H1 (cell line): ENCODE data around the gene GNAL. TPM values are rescaled to one million over a fixed set of nuclear protein-coding genes. Genes with fewer than 3 reads are reported as not detected.

ENCODE experiments used
- CTCF ChIA-PET: fragments of 300-600 bp; sonication (Branson Sonifier 250); formaldehyde crosslinking; loops from one replicate; lab custom pipeline; 2021; ENCODE audit not compliant: partially characterized antibody; lab: Charles Lee
- POLR2A ChIA-PET: fragments of 300-600 bp; sonication (Branson Sonifier 250); formaldehyde crosslinking; loops from one replicate; lab custom pipeline; 2021; ENCODE audit warnings: inconsistent platforms; ENCODE audit not compliant: partially characterized antibody; lab: Charles Lee
- DNase-seq, 2 experiments: peaks; one replicate each; pipeline versions ENCODE4 v3.0.0 to v3.0.0-alpha.2; 2010 to 2022; ENCODE audit warnings: low spot score in 2 of 2, low read depth in 1 of 2, mixed read lengths in 1 of 2
- FAIRE-seq: peaks from 2 replicates; lab custom pipeline; 2011; peaks lifted over from hg19 to GRCh38; lab: Jason Lieb, UNC
- H2AFZ ChIP-seq: 2 replicates; pipeline ENCODE4 v1.8.1; 2012; ENCODE audit warnings: low read length, inconsistent platforms
- H2AK5ac ChIP-seq: 2 replicates; pipeline ENCODE4 v1.6.1; 2013; ENCODE audit warnings: low read depth, low read length
- H2BK120ac ChIP-seq: replicated peaks from 2 replicates; pipeline ENCODE3; 2013; ENCODE audit warnings: low read depth, low read length, inconsistent platforms
- H2BK12ac ChIP-seq: 2 replicates; pipeline ENCODE4 v1.6.1; 2013; ENCODE audit warnings: low read depth, low read length
- H2BK15ac ChIP-seq: 2 replicates; pipeline ENCODE4 v1.6.1; 2013; ENCODE audit warnings: low read length
- H2BK20ac ChIP-seq: 2 replicates; pipeline ENCODE4 v1.6.1; 2013; ENCODE audit warnings: low read length
- H2BK5ac ChIP-seq: 2 replicates; pipeline ENCODE4 v1.6.1; 2013; ENCODE audit warnings: low read depth, low read length
- H3K14ac ChIP-seq: 2 replicates; pipeline ENCODE4 v1.6.1; 2013; ENCODE audit warnings: inconsistent platforms; ENCODE audit not compliant: insufficient read length
- H3K18ac ChIP-seq: 2 replicates; pipeline ENCODE4 v1.6.1; 2013; ENCODE audit warnings: low read length; ENCODE audit errors: extremely low read depth
- H3K23ac ChIP-seq: 2 replicates; pipeline ENCODE4 v1.6.1; 2013; ENCODE audit warnings: inconsistent platforms; ENCODE audit not compliant: insufficient read length
- H3K23me2 ChIP-seq: 2 replicates; pipeline ENCODE4 v1.6.1; 2013; ENCODE audit warnings: low read depth, low read length
- H3K27ac ChIP-seq: 2 replicates; pipeline ENCODE4 v1.6.1; 2011; ENCODE audit warnings: low read depth, low read length, inconsistent platforms
- H3K27me3 ChIP-seq, 4 experiments: replicated peaks in 1 of 4; 1 replicate in 1 of 4; 2 replicates in 3 of 4; pipeline versions ENCODE4 v1.6.1 to v1.8.1; 2011 to 2013; ENCODE audit warnings: low read length in 3 of 4, mild to moderate bottlenecking in 3 of 4, inconsistent platforms in 2 of 4, mixed read lengths in 2 of 4, moderate library complexity in 1 of 4; ENCODE audit not compliant: control insufficient read depth in 3 of 4, insufficient read depth in 3 of 4; ENCODE audit errors: extremely low read depth in 1 of 4
- H3K36me3 ChIP-seq, 4 experiments: 2 replicates each; pipeline versions ENCODE4 v1.6.1 to v1.8.1; 2011 to 2013; ENCODE audit warnings: mild to moderate bottlenecking in 4 of 4, low read length in 3 of 4, moderate library complexity in 2 of 4, control low read depth in 1 of 4, inconsistent platforms in 1 of 4; ENCODE audit not compliant: insufficient read depth in 4 of 4, control insufficient read depth in 2 of 4
- H3K4ac ChIP-seq: replicated peaks from 2 replicates; pipeline ENCODE3; 2013; ENCODE audit warnings: low read length, low read depth, mixed read lengths, inconsistent platforms; ENCODE audit not compliant: insufficient read length
- H3K4me1 ChIP-seq, 4 experiments: replicated peaks in 1 of 4; 1 replicate in 1 of 4; 2 replicates in 3 of 4; pipeline versions ENCODE4 v1.6.1 to v1.8.1; 2011 to 2013; ENCODE audit warnings: low read length in 3 of 4, inconsistent platforms in 2 of 4, mixed read lengths in 1 of 4; ENCODE audit not compliant: insufficient read depth in 4 of 4, control insufficient read depth in 3 of 4
- H3K4me2 ChIP-seq, 2 experiments: 2 replicates each; pipeline versions ENCODE4 v1.6.1 to v1.8.1; 2011 to 2013; ENCODE audit warnings: low read depth in 2 of 2, low read length in 2 of 2, control low read depth in 1 of 2, inconsistent platforms in 1 of 2, mild to moderate bottlenecking in 1 of 2; ENCODE audit not compliant: insufficient read depth in 1 of 2
- H3K4me3 ChIP-seq, 4 experiments: fragments of 200-600, 300-600 bp in 1 of 4; sonication (generic), shearing (Covaris generic), sonication (Bioruptor Twin) in 1 of 4; 2 replicates each; pipeline versions ENCODE4 v1.5.1 to v1.8.1; 2011 to 2016; ENCODE audit warnings: low read length in 4 of 4, low read depth in 3 of 4, control low read depth in 2 of 4, inconsistent platforms in 2 of 4, mild to moderate bottlenecking in 2 of 4, mixed read lengths in 1 of 4, moderate library complexity in 1 of 4; ENCODE audit not compliant: insufficient read depth in 2 of 4; ENCODE audit errors: extremely low read depth in 1 of 4
- H3K56ac ChIP-seq: replicated peaks from 2 replicates; pipeline ENCODE3; 2013; ENCODE audit warnings: low read depth, mild to moderate bottlenecking, mixed read lengths, low read length, inconsistent platforms; ENCODE audit not compliant: insufficient read length
- H3K79me1 ChIP-seq: 2 replicates; pipeline ENCODE4 v1.6.1; 2013; ENCODE audit warnings: low read depth, low read length, control low read depth
- H3K79me2 ChIP-seq, 2 experiments: 2 replicates each; pipeline versions ENCODE4 v1.6.1 to v1.8.1; 2012 to 2013; ENCODE audit warnings: low read length in 2 of 2, mild to moderate bottlenecking in 2 of 2, inconsistent platforms in 1 of 2; ENCODE audit not compliant: insufficient read depth in 2 of 2, control insufficient read depth in 1 of 2
- H3K9ac ChIP-seq, 4 experiments: replicated peaks in 1 of 4; 1 replicate in 1 of 4; 2 replicates in 3 of 4; pipeline versions ENCODE4 v1.6.1 to v1.8.1; 2011 to 2013; ENCODE audit warnings: low read depth in 3 of 4, low read length in 3 of 4, control low read depth in 2 of 4, mild to moderate bottlenecking in 2 of 4, moderate library complexity in 2 of 4, inconsistent platforms in 1 of 4; ENCODE audit errors: extremely low read depth in 1 of 4
- H3K9me3 ChIP-seq, 2 experiments: 2 replicates each; pipeline versions ENCODE4 v1.6.1 to v1.8.1; 2012 to 2013; ENCODE audit warnings: mild to moderate bottlenecking in 2 of 2, moderate library complexity in 2 of 2, control low read depth in 1 of 2, inconsistent platforms in 1 of 2, low read depth in 1 of 2, low read length in 1 of 2, mixed read lengths in 1 of 2; ENCODE audit not compliant: insufficient read depth in 2 of 2
- H4K20me1 ChIP-seq, 2 experiments: replicated peaks in 1 of 2; 2 replicates each; pipeline versions ENCODE3 to v1.8.1; 2011 to 2013; ENCODE audit warnings: inconsistent platforms in 2 of 2, low read length in 2 of 2, mild to moderate bottlenecking in 1 of 2; ENCODE audit not compliant: insufficient read depth in 2 of 2, control insufficient read depth in 1 of 2
- H4K5ac ChIP-seq: 2 replicates; pipeline ENCODE4 v1.6.1; 2013; ENCODE audit warnings: low read length, low read depth, mixed read lengths, inconsistent platforms; ENCODE audit not compliant: insufficient read length
- H4K8ac ChIP-seq: 2 replicates; pipeline ENCODE4 v1.8.0; 2013; ENCODE audit warnings: mild to moderate bottlenecking, moderate library complexity, low read length, inconsistent platforms; ENCODE audit not compliant: insufficient read depth; ENCODE audit errors: extremely low read depth
- H4K91ac ChIP-seq: replicated peaks from 2 replicates; pipeline ENCODE3; 2013; ENCODE audit warnings: low read length, mixed read lengths, inconsistent platforms; ENCODE audit not compliant: insufficient read length
- BRCA1 ChIP-seq: IDR thresholded peaks from 2 replicates; pipeline ENCODE4 v1.6.1; 2012; ENCODE audit warnings: low read depth, low read length, improper control_type of control experiment
- EP300 ChIP-seq, 2 experiments: IDR thresholded peaks; 1 replicate in 1 of 2; 2 replicates in 1 of 2; pipeline ENCODE4 v1.6.1; 2011 to 2012; ENCODE audit warnings: low read depth in 2 of 2, low read length in 2 of 2, mild to moderate bottlenecking in 2 of 2, borderline replicate concordance in 1 of 2, inconsistent platforms in 1 of 2, moderate library complexity in 1 of 2
- HDAC6 ChIP-seq: IDR thresholded peaks from one replicate; pipeline ENCODE4 v1.7.1; 2012; ENCODE audit warnings: low read depth, mild to moderate bottlenecking, inconsistent platforms, low read length, moderate library complexity
- JUN ChIP-seq: IDR thresholded peaks from 2 replicates; pipeline ENCODE4 v1.6.1; 2011; ENCODE audit warnings: low read depth, mild to moderate bottlenecking, improper control_type of control experiment, low read length
- KDM1A ChIP-seq: fragments of 200-600, 300-600 bp; sonication (generic); IDR thresholded peaks from 2 replicates; pipeline ENCODE4 v1.7.1; 2016; ENCODE audit warnings: mild to moderate bottlenecking, low read length, borderline replicate concordance
- POLR2A ChIP-seq, 2 experiments: IDR thresholded peaks; 1 replicate in 1 of 2; 2 replicates in 1 of 2; pipeline ENCODE4 v1.6.1; 2011; ENCODE audit warnings: low read depth in 2 of 2, low read length in 2 of 2, mild to moderate bottlenecking in 2 of 2; ENCODE audit errors: control extremely low read depth in 1 of 2
- POLR2AphosphoS5 ChIP-seq: IDR thresholded peaks from 2 replicates; pipeline ENCODE4 v1.6.1; 2011; ENCODE audit warnings: low read depth, low read length
- RAD21 ChIP-seq, 2 experiments: IDR thresholded peaks in 1 of 2; conservative IDR thresholded peaks in 1 of 2; 2 replicates each; pipeline ENCODE4 v1.6.1; 2011; ENCODE audit warnings: low read depth in 2 of 2, low read length in 2 of 2, improper control_type of control experiment in 1 of 2, inconsistent platforms in 1 of 2, mild to moderate bottlenecking in 1 of 2, moderate library complexity in 1 of 2
- SIN3A ChIP-seq, 2 experiments: IDR thresholded peaks in 1 of 2; conservative IDR thresholded peaks in 1 of 2; 2 replicates each; pipeline ENCODE4 v1.6.1; 2011 to 2012; ENCODE audit warnings: low read length in 2 of 2, improper control_type of control experiment in 1 of 2, low read depth in 1 of 2, mild to moderate bottlenecking in 1 of 2
- WGBS, 2 experiments: shearing (Covaris generic) in 1 of 2; methylation state at CpG; one replicate each; pipeline versions ENCODE4 v1.1.6 to v1.1.7; 2013 to 2015; ENCODE audit warnings: low lambda C conversion rate in 2 of 2, mixed read lengths in 2 of 2, inconsistent platforms in 1 of 2, low coverage in 1 of 2, missing lambda C conversion rate in 1 of 2; ENCODE audit not compliant: insufficient replicate concordance in 2 of 2, insufficient coverage in 1 of 2, insufficient read length in 1 of 2; ENCODE audit errors: extremely low coverage in 1 of 2, missing lambda C conversion rate in 1 of 2; 5-methylcytosine and 5-hydroxymethylcytosine counted together
- polyA plus RNA-seq, 7 experiments: library from polyadenylated mRNA; depleted of rRNA in 3 of 7; stranded (reverse) in 5 of 7; unstranded in 2 of 7; fragments of >200 nt in 5 of 7; fragments of 200-250 nt in 2 of 7; gene quantifications; 1 replicate in 5 of 7; 2 replicates in 1 of 7; 4 replicates in 1 of 7; pipeline versions ENCODE4 v1.2.1 to v1.2.3, GENCODE V29; 2011 to 2013; ENCODE audit warnings: missing spikeins in 2 of 7, mixed read lengths in 2 of 7
- total RNA-seq: library from RNA; stranded (reverse); fragmentation: NEBNext Ultra II Directional; extraction: Animal tissue kit (Norgen Biotek cat#: 25700); gene quantifications from 2 replicates; pipeline ENCODE4 v1.2.1, GENCODE V29; 2021

Gene GNAL
- total and polyA plus RNA-seq, 2 of the 8 experiments (the other 6 are each of a cell fraction or from before 2014, with no cell fraction given), result 13.2 to 18.3 TPM

GRCh38 chr18:11851146-11851805 lies 162.2 kb downstream of the GNAL start, which contains the start of gene CHMP1B:
CHMP1B (plus strand) TSS chr18:11851413; CDS start chr18:11851512, 99 bp downstream.
- H3K4me2 ChIP-seq, result peak within 1 kb of the TSS; percentile 60 to 79
- H2BK20ac ChIP-seq, result no peak within 1 kb of the TSS
- H3K27ac ChIP-seq, result peak within 1 kb of the TSS; percentile 88
- no peaks in the 10 kb centered on the region for H3K36me3 ChIP-seq
- FAIRE-seq (no peak), DNase-seq (peak; percentile 91 to 98)
- peak within 1 kb of the TSS; percentile 87 for H2BK5ac ChIP-seq
- H3K4me1 ChIP-seq, result peaks cover 3 to 5% (median 4%) of the 10 kb centered on the region in 4 experiments; a peak in 5 of 7 replicates
- H3K79me1 ChIP-seq, result 0 out of 2 replicates have a peak, but pooled peaks cover 3% of the 10 kb centered on the region
- peak within 1 kb of the TSS; percentile 90 to 100 (median 95) for H3K4me3 ChIP-seq
- WGBS, 2 experiments, result 1% methylated on average over 53 of the region's 53 CpGs; no CpG with 5 or more reads in 1 of the 2 experiments
- no peak within 1 kb of the TSS for H2BK120ac ChIP-seq
- H4K20me1 ChIP-seq, result peaks cover 0 to 9% of the 10 kb centered on the region in 2 experiments
- H3K56ac ChIP-seq, result peak within 1 kb of the TSS; percentile 54
- ChIA-PET POLR2A (interaction anchor here (0.7 to 1.5 kb wide), 5 partner anchors 11 to 42 kb away, joined by 3 to 5 read pairs (median 4); no protein-coding TSS in a partner anchor), CTCF (interaction anchor here (1.0 kb wide), 1 partner anchor 90 kb away, joined by 3 read pairs; no protein-coding TSS in a partner anchor)
- no peaks in the 10 kb centered on the region for H3K27me3 ChIP-seq
- no peaks in the 10 kb centered on the region for H3K9me3 ChIP-seq
- H3K23me2 ChIP-seq, result no peaks in the 10 kb centered on the region; the same call in 1 of the 2 replicates
- peak within 1 kb of the TSS; percentile 8; the same call in 1 of the 2 replicates for H2AK5ac ChIP-seq
- H2AFZ ChIP-seq, result peak within 1 kb of the TSS; percentile 68
- H3K23ac ChIP-seq, result no peak within 1 kb of the TSS
- peak within 1 kb of the TSS; percentile 54 for H2BK12ac ChIP-seq
- H4K91ac ChIP-seq, result peak within 1 kb of the TSS; percentile 81
- H3K9ac ChIP-seq, result peak within 1 kb of the TSS; percentile 91 to 96 (median 94)
- no peak within 1 kb of the TSS for H2BK15ac ChIP-seq
- H3K4ac ChIP-seq, result peak within 1 kb of the TSS; percentile 66
- no peak within 1 kb of the TSS for H3K14ac ChIP-seq
- peak within 1 kb of the TSS; percentile 97; the same call in 1 of the 2 replicates for H4K8ac ChIP-seq
- H3K79me2 ChIP-seq, result peaks cover 8 to 24% of the 10 kb centered on the region in 2 experiments; a peak in 3 of 4 replicates
- peak within 1 kb of the TSS; percentile 64 for H4K5ac ChIP-seq
- H3K18ac ChIP-seq, result peak within 1 kb of the TSS; percentile 73
- TF ChIP-seq EP300 (IDR thresholded peaks at IDR 0.05; ENCODE audit: borderline replicate concordance in 1 of 2, low read depth in 2 of 2, low read length in 2 of 2) (peak in 1 of 2 experiments; percentile 76; a peak in 1 of 3 replicates), POLR2AphosphoS5 (peak; percentile 87), KDM1A (no peak), BRCA1 (peak; percentile 41; the same call in 1 of the 2 replicates), POLR2A (IDR thresholded peaks at IDR 0.05; ENCODE audit: control extremely low read depth in 1 of 2, low read depth in 2 of 2, low read length in 2 of 2) (peak; percentile 80 to 88), SIN3A (conservative IDR thresholded peaks at IDR 0.05 in 1 of 2, IDR thresholded peaks at IDR 0.05 in 1 of 2; ENCODE audit: low read depth in 1 of 2, low read length in 2 of 2) (peak; percentile 92 to 96; a peak in 3 of 4 replicates), RAD21 (IDR thresholded peaks at IDR 0.05 in 1 of 2, conservative IDR thresholded peaks at IDR 0.05 in 1 of 2; ENCODE audit: low read depth in 2 of 2, low read length in 2 of 2) (peak in 1 of 2 experiments; percentile 18; a peak in 2 of 4 replicates), JUN (no peak), HDAC6 (no peak)
